Left colon (tissue), 2 donors: Measurements from ENCODE around the gene GATD1. TPM values are rescaled to one million over a fixed set of nuclear protein-coding genes. Genes with fewer than 3 reads are reported as not detected.

ENCODE experiments used
- ATAC-seq: fragments of 200-7000 bp; cut with Tn5 transposase; one replicate; pipeline ENCODE4 v1.9.1; 2020; ENCODE audit warnings: mild to moderate bottlenecking, moderate library complexity
- DNase-seq, 2 donors: peaks; one replicate each; pipeline ENCODE4 v3.0.0-alpha.2; 2020
- intact Hi-C, 2 donors: fragments of 100-400 bp; cut with DNase I in 1 of 2; cut with micrococcal nuclease in 1 of 2; formaldehyde crosslinking; loops; one replicate each; pipeline versions ENCODE4 v1.11.2 to v1.14.0; 2022; cut with DNase I, micrococcal nuclease
- total RNA-seq, 2 donors: library from RNA; stranded (reverse); fragmentation: NEBNext Ultra II Directional; extraction: Animal tissue kit (Norgen Biotek cat#: 25700); gene quantifications; one replicate each; pipeline ENCODE4 v1.2.1, GENCODE V29; 2021
- donor health status: DM: no; HTN: no; CAD: no.
- donor health status: DM: yes; HTN: yes; CAD: no.

GATD1 gene
- total RNA-seq, 2 donors from 2014 or later, result 49.2 to 60.2 TPM

- ATAC-seq (no peak), DNase-seq (no peak)
- intact Hi-C loops, result no loop called here
Measured at GRCh38 chr11:813456-814096, 36.3 kb upstream of the GATD1 start.

DNA sequence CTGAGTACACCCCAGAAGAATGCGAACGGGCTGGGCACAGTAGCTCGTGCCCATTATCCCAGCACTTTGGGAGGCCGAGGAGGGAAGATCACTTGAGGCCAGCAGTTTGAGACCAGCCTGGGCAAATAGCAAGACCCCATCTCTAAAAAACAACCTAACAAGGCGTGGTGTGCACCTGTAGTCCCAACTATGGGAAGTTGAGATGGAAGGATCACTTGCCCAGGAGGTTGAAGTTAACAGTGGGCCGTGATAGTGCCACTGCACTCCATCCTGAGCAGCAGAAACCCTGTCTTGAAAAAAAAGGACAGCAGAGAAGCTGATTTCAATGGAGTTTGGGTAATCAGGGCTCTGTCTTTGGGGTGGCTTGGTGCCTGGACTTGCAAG, 35.8 kb upstream of the GATD1 start:
- intact Hi-C loops, result no loop called here
- ATAC-seq (no peak), DNase-seq (no peak)

GRCh38 chr11:812390-812789, 35.1 kb upstream of the GATD1 start:
- DNase-seq, result no peak
- ATAC-seq, result no peak
- intact Hi-C loops, result no loop called here

GRCh38 chr11:811446-812245, 34.4 kb upstream of the GATD1 start:
- no peak for ATAC-seq
- intact Hi-C loops, result no loop called here
- no peak for DNase-seq

- intact Hi-C loops, result no loop called here
- DNase-seq, result no peak
- ATAC-seq, result peak; percentile 36
Measured at GRCh38 chr11:810040-810567, 32.8 kb upstream of the GATD1 start.

GRCh38 chr11:809287-810039, 32.2 kb upstream of the GATD1 start, which contains the start of gene RPLP2:
TSS of gene RPLP2 (plus strand) at chr11:809967. CDS start at chr11:810235, 268 bp downstream.
- intact Hi-C loops, result no loop called here
- DNase-seq (peak; percentile 98), ATAC-seq (peak; percentile 81)

- peak; percentile 8 for ATAC-seq
- intact Hi-C loops, result no loop called here
- no peak for DNase-seq
Measured at GRCh38 chr11:808427-809286, 31.4 kb upstream of the GATD1 start.

DNA sequence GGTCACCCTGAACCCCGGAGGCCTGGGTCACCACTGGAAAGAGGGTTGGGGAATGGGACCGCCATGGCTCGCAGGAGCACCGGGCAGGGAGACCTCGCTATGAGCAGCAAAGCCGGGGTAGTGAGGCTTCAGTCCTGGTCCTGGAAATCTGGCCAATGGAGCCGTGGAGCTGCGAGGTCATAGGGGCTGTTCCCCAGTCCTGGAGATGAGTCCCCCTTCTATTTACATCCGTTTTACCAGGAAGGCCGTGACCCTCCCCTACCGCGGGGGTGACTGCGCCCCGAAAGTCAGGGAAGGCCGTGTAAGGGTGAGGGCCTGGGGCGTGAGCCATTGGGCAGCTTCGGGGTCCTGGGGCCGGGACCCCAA, 27.3 kb upstream of the GATD1 start:
- DNase-seq, result no peak
- intact Hi-C loops, result no loop called here

GRCh38 chr11:803770-804598, 26.7 kb upstream of the GATD1 start:
- intact Hi-C loops, result no loop called here
- DNase-seq (no peak), ATAC-seq (no peak)

More for the DNA sequence above, 27.3 kb upstream of the GATD1 start:
- no peak for ATAC-seq

DNA sequence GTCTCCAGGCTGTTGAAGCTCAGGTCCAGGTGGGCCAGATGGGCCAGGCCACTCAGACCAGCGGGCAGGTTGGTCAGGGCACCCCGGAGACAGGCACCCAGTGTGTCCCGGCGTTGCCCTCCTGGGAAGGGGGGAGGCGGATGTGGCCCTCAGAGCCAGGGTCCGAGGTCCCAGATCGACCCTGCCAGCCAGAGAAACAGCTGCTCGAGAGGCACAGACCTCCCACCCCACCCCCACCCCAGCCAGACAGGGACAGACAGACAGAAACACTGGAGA, 26.1 kb upstream of the GATD1 start:
- no peak for DNase-seq
- ATAC-seq, result no peak
- intact Hi-C loops, result no loop called here

DNA sequence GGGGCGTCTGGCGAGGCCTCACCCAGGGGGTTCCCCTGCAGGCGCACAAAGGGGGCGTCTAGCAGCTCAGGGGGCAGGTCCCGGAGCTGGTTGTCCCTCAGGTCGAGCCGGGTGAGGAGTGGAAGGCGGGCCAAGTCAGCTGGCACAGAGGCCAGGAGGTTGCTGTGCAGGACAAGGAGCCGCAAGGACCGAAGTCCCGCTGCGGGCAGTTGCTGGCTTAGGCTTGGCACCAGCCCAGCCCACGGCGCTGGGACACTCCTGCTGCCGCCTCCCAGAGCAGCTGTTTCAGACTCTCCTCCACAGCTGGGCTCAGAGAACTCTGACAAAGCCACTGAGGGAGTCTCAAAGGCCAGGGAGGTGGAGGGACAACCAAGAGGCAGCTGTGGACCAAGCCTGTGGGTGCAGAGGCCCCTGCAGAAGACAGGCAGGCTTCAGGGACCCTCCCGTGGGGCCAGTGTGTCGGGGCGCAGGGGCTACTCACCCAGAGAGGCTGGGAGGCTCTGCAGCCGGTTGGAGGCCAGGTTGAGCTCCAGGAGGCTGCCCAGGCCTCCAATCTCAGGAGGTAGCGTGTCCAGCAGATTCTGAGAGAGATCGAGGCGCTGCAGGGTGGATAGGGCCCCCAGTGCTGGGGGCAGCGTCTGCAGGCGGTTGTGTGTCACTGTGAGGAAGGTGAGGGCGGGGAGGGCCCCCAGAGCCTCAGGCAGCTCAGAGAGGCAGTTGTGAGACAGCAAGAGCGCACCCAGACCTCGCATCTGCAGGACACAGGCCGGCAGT, 25.6 kb upstream of the GATD1 start:
- no peak for ATAC-seq
- DNase-seq, result no peak
- intact Hi-C loops, result no loop called here

DNA sequence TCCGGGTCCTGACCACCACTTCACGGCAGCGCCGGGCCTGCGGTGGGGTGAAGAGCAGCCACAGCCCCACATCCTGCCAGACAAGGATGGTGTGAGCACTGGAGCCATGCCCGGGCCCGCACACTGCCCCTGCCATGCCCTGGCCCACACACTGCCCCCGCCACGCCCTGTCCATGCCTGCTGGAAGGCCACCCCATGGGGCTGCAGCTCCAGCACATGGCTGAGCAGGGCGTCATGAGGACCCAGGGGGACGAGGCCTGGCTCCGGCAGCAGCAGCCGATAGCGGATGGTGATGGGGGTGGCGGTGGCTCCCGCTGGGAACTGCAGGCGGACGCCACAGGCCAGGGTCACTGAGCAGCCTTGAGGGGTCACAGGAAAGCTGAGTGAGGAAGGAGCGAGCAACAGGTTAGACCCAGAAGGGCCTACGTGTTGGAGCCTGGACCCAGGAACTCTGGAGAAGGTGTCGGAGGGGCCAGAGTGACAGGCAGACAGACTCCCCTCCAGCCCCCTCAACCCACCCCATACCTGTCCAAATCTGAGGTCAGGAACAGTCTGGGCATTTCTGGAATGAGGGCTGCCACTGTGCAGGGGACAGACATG, 24.8 kb upstream of the GATD1 start:
- intact Hi-C loops, result no loop called here
- DNase-seq (no peak), ATAC-seq (no peak)

DNA sequence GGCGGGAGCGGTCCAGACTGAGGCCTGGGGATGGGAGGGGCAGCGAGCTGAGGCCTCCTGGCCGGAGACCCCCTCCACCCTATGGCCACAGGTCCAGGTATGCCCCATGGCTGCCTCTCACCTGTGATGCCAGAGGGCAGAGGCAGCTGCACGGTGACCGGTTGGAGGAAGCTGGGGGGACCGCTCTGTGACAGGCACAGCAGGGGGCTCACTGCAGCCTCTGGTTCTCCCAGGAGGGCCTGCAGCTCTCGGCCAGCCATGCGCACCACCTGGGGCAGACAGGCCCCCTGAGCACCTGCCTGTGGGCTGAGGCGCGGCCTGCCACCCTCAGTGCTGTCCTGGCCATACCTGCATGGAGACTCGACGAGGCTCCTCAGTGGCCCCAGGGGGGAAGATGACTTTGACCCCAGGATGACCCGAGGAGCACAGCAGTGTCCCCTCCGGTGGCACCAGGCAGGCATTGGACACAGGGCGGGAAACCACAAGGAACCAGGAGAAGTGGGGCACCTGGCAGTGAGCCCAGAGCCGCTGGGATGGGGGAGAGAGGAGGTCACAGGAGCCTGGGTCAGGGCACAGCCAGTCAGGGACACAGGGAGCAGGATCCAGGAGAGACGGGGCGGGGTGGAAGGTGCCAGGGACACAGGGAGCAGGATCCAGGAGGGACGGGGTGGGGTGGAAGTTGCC, 24.0 kb upstream of the GATD1 start:
- intact Hi-C loops, result no loop called here
- DNase-seq, result no peak
- no peak for ATAC-seq

DNA sequence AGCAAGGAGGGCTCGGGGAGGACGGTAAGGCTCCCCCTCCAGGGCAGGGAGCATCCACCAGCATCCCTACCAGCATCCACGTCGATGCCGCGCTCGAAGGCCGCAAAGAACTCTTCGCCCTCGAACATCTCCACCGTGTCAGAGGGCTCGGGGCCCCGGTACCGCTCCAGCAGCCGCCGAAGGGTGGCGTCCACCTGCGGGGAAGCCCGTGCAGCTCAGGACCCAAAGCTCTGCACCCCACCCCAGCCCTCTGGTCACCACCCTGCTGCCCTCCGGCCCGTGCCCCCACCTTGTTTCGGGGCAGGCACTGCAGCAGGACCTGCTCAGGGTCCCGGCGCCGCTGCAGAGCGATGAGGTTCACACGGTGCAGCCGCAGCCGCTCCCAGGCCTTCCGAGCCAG, 23.2 kb upstream of the GATD1 start:
- ATAC-seq (no peak), DNase-seq (no peak)
- intact Hi-C loops, result no loop called here

GRCh38 chr11:799641-800316, 22.5 kb upstream of the GATD1 start:
- DNase-seq (no peak), ATAC-seq (no peak)

GRCh38 chr11:798093-798713, 20.9 kb upstream of the GATD1 start, which contains the start of gene SLC25A22:
TSS of gene SLC25A22 (minus strand) at chr11:798281. CDS start at chr11:795006, 3,275 bp downstream.
- peak in 1 of 2 donors; percentile 87 for DNase-seq
- intact Hi-C loops, result no loop called here

More at GRCh38 chr11:799641-800316, 22.5 kb upstream of the GATD1 start:
- intact Hi-C loops, result no loop called here

More at GRCh38 chr11:798093-798713, 20.9 kb upstream of the GATD1 start, which contains the start of gene SLC25A22:
- ATAC-seq, result peak; percentile 65
